ENCODE results near the gene ZNF189.

Gene ZNF189

DNA sequence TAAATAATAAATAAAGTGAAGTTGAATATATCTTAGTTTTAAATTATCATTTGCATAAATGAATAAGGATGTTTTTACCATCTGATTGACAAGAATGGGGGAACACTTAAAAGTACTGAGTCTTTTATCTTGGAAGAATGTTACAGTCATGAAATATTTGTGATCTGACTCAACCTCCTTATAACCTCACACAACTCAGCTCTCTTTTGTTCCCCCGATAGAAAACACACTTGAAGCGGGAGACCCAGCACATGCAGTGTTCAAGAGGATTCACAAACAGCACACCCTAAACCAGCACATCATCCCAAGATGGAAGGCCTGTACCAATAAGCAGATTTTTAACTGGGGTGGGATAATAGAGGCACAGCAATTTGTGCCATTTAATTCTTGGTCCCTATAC, 29.4 kb upstream of the ZNF189 start:
- TF ChIP-seq, protein P1, sequence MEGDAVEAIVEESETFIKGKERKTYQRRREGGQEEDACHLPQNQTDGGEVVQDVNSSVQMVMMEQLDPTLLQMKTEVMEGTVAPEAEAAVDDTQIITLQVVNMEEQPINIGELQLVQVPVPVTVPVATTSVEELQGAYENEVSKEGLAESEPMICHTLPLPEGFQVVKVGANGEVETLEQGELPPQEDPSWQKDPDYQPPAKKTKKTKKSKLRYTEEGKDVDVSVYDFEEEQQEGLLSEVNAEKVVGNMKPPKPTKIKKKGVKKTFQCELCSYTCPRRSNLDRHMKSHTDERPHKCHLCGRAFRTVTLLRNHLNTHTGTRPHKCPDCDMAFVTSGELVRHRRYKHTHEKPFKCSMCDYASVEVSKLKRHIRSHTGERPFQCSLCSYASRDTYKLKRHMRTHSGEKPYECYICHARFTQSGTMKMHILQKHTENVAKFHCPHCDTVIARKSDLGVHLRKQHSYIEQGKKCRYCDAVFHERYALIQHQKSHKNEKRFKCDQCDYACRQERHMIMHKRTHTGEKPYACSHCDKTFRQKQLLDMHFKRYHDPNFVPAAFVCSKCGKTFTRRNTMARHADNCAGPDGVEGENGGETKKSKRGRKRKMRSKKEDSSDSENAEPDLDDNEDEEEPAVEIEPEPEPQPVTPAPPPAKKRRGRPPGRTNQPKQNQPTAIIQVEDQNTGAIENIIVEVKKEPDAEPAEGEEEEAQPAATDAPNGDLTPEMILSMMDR (IDR thresholded peaks at IDR 0.05; ENCODE audit: low read depth, low read length, missing control alignments) = no peak
- H3K4me3 ChIP-seq (replicated peaks; ENCODE audit: low read depth, low read length) = no peak overlapping the region
- no peak for DNase-seq (ENCODE audit: extremely low read depth, low read depth)

DNA sequence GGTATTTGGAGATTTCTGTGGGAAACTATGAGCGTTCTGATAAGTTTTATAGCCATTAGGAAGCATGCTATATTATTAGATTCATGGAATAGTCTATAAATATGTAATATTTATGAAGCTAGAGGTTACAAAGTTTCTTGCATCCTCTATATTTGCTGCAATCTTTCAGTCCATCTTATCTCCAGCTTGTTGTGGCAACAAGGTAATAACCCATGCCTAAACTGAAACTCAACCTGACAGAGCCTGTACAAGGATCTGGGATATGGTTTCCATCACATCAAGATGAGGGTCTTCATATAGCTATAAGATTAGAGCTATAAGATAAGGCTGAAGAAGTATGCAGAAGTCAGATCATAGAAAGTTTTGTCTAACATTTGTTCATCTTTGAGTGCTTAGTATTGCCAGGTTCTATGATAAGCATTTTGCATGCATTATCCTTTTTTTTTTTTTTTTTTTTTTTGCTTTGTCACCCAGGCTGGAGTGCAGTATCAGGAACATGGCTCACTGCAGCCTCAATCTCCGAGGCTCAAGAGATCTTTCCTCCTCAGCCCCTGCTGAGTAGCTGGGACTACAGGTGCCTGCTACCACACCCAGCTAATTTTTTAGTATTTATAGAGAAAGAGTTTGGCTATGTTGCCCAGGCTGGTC, 28.6 kb upstream of the ZNF189 start:
- H3K4me3 ChIP-seq (replicated peaks; ENCODE audit: low read depth, low read length) = no peak overlapping the region
- no peak for DNase-seq (ENCODE audit: extremely low read depth, low read depth)
- TF ChIP-seq, protein P1 (IDR thresholded peaks at IDR 0.05; ENCODE audit: low read depth, low read length, missing control alignments) = no peak

DNA sequence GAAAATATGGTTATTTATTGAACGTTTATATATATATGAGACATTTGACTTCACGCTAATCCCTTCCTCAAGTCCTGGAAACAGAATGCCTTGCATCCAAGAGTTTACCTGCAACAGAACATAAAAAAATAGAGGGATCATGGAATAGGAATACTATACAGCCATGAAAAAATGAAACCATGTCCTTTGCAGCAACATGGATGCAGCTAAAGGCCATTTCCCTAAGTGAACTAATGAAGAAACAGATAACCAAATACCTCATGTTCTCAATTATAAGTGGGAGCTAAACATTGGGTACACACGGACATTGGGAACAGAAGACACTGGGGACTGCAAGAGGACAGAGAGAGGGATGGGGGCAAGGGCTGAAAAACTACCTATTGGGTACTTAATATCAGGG, 26.8 kb upstream of the ZNF189 start:
- no peak overlapping the region for H3K4me3 ChIP-seq (replicated peaks; ENCODE audit: low read depth, low read length)
- TF ChIP-seq, protein P1 (IDR thresholded peaks at IDR 0.05; ENCODE audit: low read depth, low read length, missing control alignments) = no peak
- DNase-seq (ENCODE audit: extremely low read depth, low read depth) = no peak

DNA sequence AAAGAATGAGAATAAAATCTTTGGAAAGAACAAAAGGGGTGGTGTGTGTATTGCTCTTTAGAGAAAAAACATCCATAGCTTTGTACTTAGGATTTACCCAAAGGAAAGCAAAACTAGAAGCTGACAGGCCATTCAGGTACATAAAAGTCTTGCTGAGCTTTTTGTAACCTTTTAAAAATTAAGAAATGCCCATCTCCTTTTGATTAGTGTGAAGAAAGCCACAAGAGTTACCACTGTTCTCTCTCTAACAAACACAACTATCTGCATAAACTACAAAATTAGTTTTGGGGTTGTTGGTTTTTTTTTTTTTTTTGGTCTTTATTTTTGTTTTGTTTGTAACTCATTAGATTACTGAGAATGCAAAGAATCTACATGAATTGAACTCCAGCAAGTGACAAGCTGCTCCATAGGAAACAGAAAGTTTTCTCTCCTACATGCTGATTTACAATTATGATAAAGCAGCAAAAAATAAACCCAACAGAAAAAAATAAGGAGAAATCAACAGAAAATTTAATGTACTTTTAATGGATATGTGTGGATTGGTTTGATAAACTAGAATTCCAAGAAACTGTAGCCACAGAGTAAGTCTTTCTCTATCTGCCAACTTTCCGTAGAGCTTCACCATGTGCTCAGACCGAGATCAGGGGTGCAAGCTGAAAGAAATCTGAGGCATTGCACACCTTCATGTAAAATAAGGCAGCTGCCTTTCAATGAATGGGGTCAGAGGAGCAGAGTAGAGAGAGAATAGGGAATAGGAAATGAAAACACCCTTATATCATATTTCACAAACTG, 26.1 kb upstream of the ZNF189 start:
- TF ChIP-seq, protein P1 (IDR thresholded peaks at IDR 0.05; ENCODE audit: low read depth, low read length, missing control alignments) = no peak
- H3K4me3 ChIP-seq (replicated peaks; ENCODE audit: low read depth, low read length) = no peak overlapping the region
- DNase-seq (ENCODE audit: extremely low read depth, low read depth) = no peak

DNA sequence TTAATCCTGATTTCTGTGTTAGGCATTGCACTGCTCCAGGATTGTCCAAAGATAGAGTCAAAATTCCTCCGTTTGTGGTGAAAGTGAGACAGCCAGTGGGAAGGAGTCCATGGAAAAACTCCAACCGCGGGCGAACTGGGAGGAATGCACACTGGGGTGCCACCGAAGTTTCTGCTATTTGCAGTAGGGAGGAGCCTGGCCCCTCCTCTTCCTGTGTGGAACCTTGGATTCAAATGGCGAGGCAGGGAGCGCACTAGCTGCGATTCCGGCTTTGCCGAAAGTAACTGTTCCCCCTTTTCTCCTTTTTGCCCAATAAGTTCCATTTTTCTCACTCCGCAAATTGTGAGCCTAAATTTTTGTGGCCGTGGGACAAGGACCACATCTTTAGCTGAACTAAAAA, 23.1 kb upstream of the ZNF189 start:
- TF ChIP-seq, protein P1 (IDR thresholded peaks at IDR 0.05; ENCODE audit: low read depth, low read length, missing control alignments) = no peak

DNA sequence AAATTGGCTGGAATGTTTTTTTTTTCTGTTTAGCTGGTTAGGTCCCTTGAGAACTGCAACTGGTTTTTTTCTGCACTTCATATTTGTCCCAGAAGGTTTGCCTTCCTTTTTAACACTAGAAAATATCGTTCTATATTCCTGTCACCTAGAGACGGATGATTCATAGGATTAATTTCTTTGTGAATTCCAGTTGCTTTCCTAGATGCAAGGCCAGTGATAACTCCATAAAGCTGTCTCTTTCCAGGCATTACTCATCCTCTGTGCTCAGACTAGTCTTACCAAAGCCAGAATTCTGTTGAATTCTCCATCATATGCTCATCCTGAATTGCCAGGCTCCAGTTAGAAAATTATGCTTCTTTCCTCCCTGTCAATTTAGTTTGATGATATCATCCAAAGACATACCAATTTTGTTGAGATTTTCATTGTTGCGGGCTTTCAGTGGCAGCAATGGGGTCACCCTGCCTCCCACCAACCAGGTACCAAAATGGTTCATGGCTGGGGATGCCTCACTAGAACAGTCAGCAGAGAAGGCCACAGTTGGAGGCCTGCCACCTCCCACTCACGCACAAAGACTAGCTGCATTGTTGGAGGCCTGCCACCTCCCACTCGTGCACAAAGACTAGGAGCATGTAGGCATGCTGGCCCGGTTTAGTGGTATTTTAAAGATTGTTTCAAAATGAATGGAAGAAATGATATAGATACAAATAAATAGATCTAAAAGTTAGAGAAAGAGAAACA, 22.4 kb upstream of the ZNF189 start:
- H3K4me3 ChIP-seq (replicated peaks; ENCODE audit: low read depth, low read length) = no peak overlapping the region
- peak; percentile 52 for DNase-seq (ENCODE audit: extremely low read depth, low read depth)
- TF ChIP-seq, protein P1 (IDR thresholded peaks at IDR 0.05; ENCODE audit: low read depth, low read length, missing control alignments) = no peak

More for the DNA sequence above, 23.1 kb upstream of the ZNF189 start:
- no peak overlapping the region for H3K4me3 ChIP-seq (replicated peaks; ENCODE audit: low read depth, low read length)
- no peak for DNase-seq (ENCODE audit: extremely low read depth, low read depth)
